K562 (cell line): ENCODE measurements around the gene PI4K2B. TPM values are rescaled to one million over a fixed set of nuclear protein-coding genes. Genes with fewer than 3 reads are reported as not detected.

Source experiments
- ATAC-seq: fragments of 200-7000 bp; cut with Tn5 transposase; 3 replicates; pipeline ENCODE4 v1.9.1; 2020; ENCODE audit warnings: moderate library complexity
- BruUV-seq: library from RNA; stranded (reverse); fragments of 400-500 nt; replicated peaks from 2 replicates; lab custom pipeline; 2021; lab: Mats Ljungman, UMichigan
- CTCF ChIA-PET: fragments of 300-600 bp; formaldehyde crosslinking; extraction: SDS; loops from one replicate; lab custom pipeline; 2021; ENCODE audit warnings: low intra/inter-chr PET ratio; lab: Yijun Ruan, JAX
- POLR2A ChIA-PET: fragments of 300-600, 350-650 bp; sonication (Branson Sonifier 250); formaldehyde crosslinking; extraction: SDS; loops from one replicate; lab custom pipeline; 2021; ENCODE audit warnings: antibody characterized with exemption, inconsistent platforms; lab: Yijun Ruan, JAX
- DNase-seq, 4 experiments: peaks; one replicate each; pipeline versions ENCODE4 v3.0.0 to v3.0.0-alpha.2; 2011 to 2018; ENCODE audit warnings: low spot score in 3 of 4, mixed read lengths in 3 of 4; ENCODE audit errors: extremely low read depth in 1 of 4
- FAIRE-seq: peaks from 2 replicates; lab custom pipeline; 2011; peaks lifted over from hg19 to GRCh38; lab: Jason Lieb, UNC
- H2AFZ ChIP-seq: 2 replicates; pipeline ENCODE4 v1.6.0; 2011; ENCODE audit warnings: low read depth, low read length, control low read depth, inconsistent platforms
- H3K27ac ChIP-seq: fragments of 200-600 bp; 3 replicates; pipeline ENCODE4 v1.8.0; 2011; ENCODE audit warnings: low read depth, mild to moderate bottlenecking, control low read depth, inconsistent platforms, low read length, moderate library complexity, mixed read lengths; ENCODE audit errors: extremely low read depth
- H3K27me3 ChIP-seq, 2 experiments: fragments of 300-600 bp in 1 of 2; 2 replicates in 1 of 2; 3 replicates in 1 of 2; pipeline versions ENCODE4 v1.6.0 to v1.8.0; 2011; ENCODE audit warnings: inconsistent platforms in 2 of 2, low read length in 2 of 2, mild to moderate bottlenecking in 1 of 2, mixed read lengths in 1 of 2, moderate library complexity in 1 of 2; ENCODE audit not compliant: control insufficient read depth in 2 of 2, insufficient read depth in 2 of 2
- H3K36me3 ChIP-seq: fragments of 300-600 bp; 3 replicates; pipeline ENCODE4 v1.8.0; 2011; ENCODE audit warnings: mild to moderate bottlenecking, low read length, inconsistent platforms; ENCODE audit not compliant: control insufficient read depth, insufficient read depth
- H3K4me1 ChIP-seq, 2 experiments: fragments of 200-600 bp in 1 of 2; replicated peaks in 1 of 2; 2 replicates in 1 of 2; 3 replicates in 1 of 2; pipeline versions ENCODE4 v1.5.1 to v1.8.0; 2011; ENCODE audit warnings: inconsistent platforms in 2 of 2, low read length in 2 of 2, mild to moderate bottlenecking in 1 of 2, mixed read lengths in 1 of 2, moderate library complexity in 1 of 2; ENCODE audit not compliant: control insufficient read depth in 2 of 2, insufficient read depth in 2 of 2
- H3K4me2 ChIP-seq: 2 replicates; pipeline ENCODE4 v1.6.1; 2011; ENCODE audit warnings: low read length, control low read depth, inconsistent platforms, mixed read lengths; ENCODE audit not compliant: insufficient read depth
- H3K4me3 ChIP-seq: fragments of 200-600 bp; sonication (generic), shearing (Covaris generic); 2 replicates; pipeline ENCODE4 v1.5.1; 2016; ENCODE audit warnings: control low read depth, inconsistent platforms
- H3K79me2 ChIP-seq: fragments of 200-600 bp; 3 replicates; pipeline ENCODE4 v1.8.0; 2011; ENCODE audit warnings: low read length, inconsistent platforms; ENCODE audit not compliant: control insufficient read depth, insufficient read depth
- H3K9ac ChIP-seq, 2 experiments: 2 replicates each; pipeline versions ENCODE4 v1.6.0 to v1.6.1; 2011; ENCODE audit warnings: low read depth in 2 of 2, low read length in 2 of 2, control low read depth in 1 of 2, inconsistent platforms in 1 of 2, mild to moderate bottlenecking in 1 of 2, mixed read lengths in 1 of 2; ENCODE audit not compliant: insufficient read depth in 1 of 2
- H3K9me1 ChIP-seq: one replicate; pipeline ENCODE4 v1.6.0; 2011; ENCODE audit warnings: inconsistent platforms, mild to moderate bottlenecking, low read length, moderate library complexity; ENCODE audit not compliant: control insufficient read depth, insufficient read depth
- H3K9me3 ChIP-seq: replicated peaks from 2 replicates; pipeline ENCODE4 v1.5.1; 2011; ENCODE audit warnings: low read depth, low read length, inconsistent platforms; ENCODE audit not compliant: control insufficient read depth, insufficient read depth
- H4K20me1 ChIP-seq: replicated peaks from 2 replicates; pipeline ENCODE4 v1.6.1; 2011; ENCODE audit warnings: low read length, inconsistent platforms, mixed read lengths; ENCODE audit not compliant: control insufficient read depth, insufficient read depth
- EGR1 ChIP-seq: fragments of 450-650 bp; conservative IDR thresholded peaks from 2 replicates; pipeline ENCODE4 v1.6.1; 2017; ENCODE audit warnings: mild to moderate bottlenecking
- ELF2 ChIP-seq: fragments of 250-450 bp; sonication (Bioruptor Pico); IDR thresholded peaks from 2 replicates; pipeline ENCODE4 v1.5.0; 2021; ENCODE audit warnings: mild to moderate bottlenecking
- GABPB2 ChIP-seq: fragments of 250-450 bp; sonication (Bioruptor Pico); conservative IDR thresholded peaks from 2 replicates; pipeline ENCODE4 v1.5.1; 2021; ENCODE audit warnings: mild to moderate bottlenecking
- HCFC1 ChIP-seq: IDR thresholded peaks from 2 replicates; pipeline ENCODE4 v1.6.1; 2012; ENCODE audit warnings: low read depth, low read length, improper control_type of control experiment
- NONO ChIP-seq, 2 experiments: fragments of 200-400 bp in 1 of 2; fragments of 450-650 bp in 1 of 2; formaldehyde crosslinking in 1 of 2; IDR thresholded peaks; 2 replicates each; pipeline ENCODE4 v1.6.1; 2017; ENCODE audit warnings: low read depth in 2 of 2, mild to moderate bottlenecking in 2 of 2, moderate library complexity in 2 of 2, low read length in 1 of 2
- NUFIP1 ChIP-seq: fragments of 450-650 bp; IDR thresholded peaks from 2 replicates; pipeline ENCODE4 v1.6.1; 2018; ENCODE audit not compliant: partially characterized antibody
- PATZ1 ChIP-seq: fragments of 250-450 bp; sonication (Bioruptor Pico); IDR thresholded peaks from 2 replicates; pipeline ENCODE4 v1.5.0; 2020; ENCODE audit warnings: mild to moderate bottlenecking, borderline replicate concordance
- RBM15 ChIP-seq: fragments of 200-400 bp; formaldehyde crosslinking; IDR thresholded peaks from 2 replicates; pipeline ENCODE4 v1.6.1; 2018; ENCODE audit warnings: mild to moderate bottlenecking, low read length, moderate library complexity; ENCODE audit not compliant: insufficient read depth
- SP1 ChIP-seq: sonication (generic); formaldehyde crosslinking; IDR thresholded peaks from 2 replicates; pipeline ENCODE4 v1.8.1; 2022; ENCODE audit warnings: mild to moderate bottlenecking, missing genetic modification reagents
- ZC3H11A ChIP-seq: IDR thresholded peaks from 2 replicates; pipeline ENCODE4 v1.6.1; 2012; ENCODE audit warnings: low read depth, low read length, improper control_type of control experiment
- ZKSCAN1 ChIP-seq: fragments of 150-350 bp; IDR thresholded peaks from 2 replicates; pipeline ENCODE4 v1.6.1; 2016; ENCODE audit warnings: low read depth, low read length
- ZNF511 ChIP-seq: sonication (generic); formaldehyde crosslinking; IDR thresholded peaks from 2 replicates; pipeline ENCODE4 v1.8.0; 2022; ENCODE audit warnings: mild to moderate bottlenecking, missing genetic modification reagents
- ZNF75A ChIP-seq: fragments of 450-650 bp; formaldehyde crosslinking; IDR thresholded peaks from 2 replicates; pipeline ENCODE4 v1.4.0; 2020; ENCODE audit warnings: mild to moderate bottlenecking
- WGBS: fragments of 100-300 bp; shearing (Covaris generic); methylation state at CpG from one replicate; pipeline ENCODE4 v1.1.6; 2016; ENCODE audit warnings: low coverage, mixed read lengths; ENCODE audit not compliant: insufficient coverage; ENCODE audit errors: missing lambda C conversion rate; 5-methylcytosine and 5-hydroxymethylcytosine counted together
- in situ Hi-C: fragments of 300-500 bp; cut with MboI; formaldehyde crosslinking; loops from 4 replicates; pipeline ENCODE4 v1.15.0; 2018; ENCODE audit warnings: inconsistent platforms, mixed read lengths
- intact Hi-C: fragments of 100-400 bp; cut with micrococcal nuclease; formaldehyde crosslinking; loops from 2 replicates; pipeline ENCODE4 v1.14.2; 2022
- polyA plus RNA-seq, 8 experiments: library from polyadenylated mRNA; depleted of rRNA in 4 of 8; stranded (reverse) in 5 of 8; unstranded in 3 of 8; fragments of >200 nt; fragmentation: Nextera tagmentation in 2 of 8; fragmentation: Illumina TruSeq in 1 of 8; extraction: Ambion mirVana in 2 of 8; extraction: Trizol in 1 of 8; gene quantifications; 2 replicates each; pipeline versions ENCODE4 v1.2.1 to v1.2.3, GENCODE V29; 2011 to 2014; ENCODE audit warnings: inconsistent platforms in 1 of 8, missing spikeins in 1 of 8
- total RNA-seq, 7 experiments: library from RNA; depleted of rRNA in 6 of 7; stranded (reverse); fragments of >200 nt in 6 of 7; fragmentation: Illumina TruSeq in 2 of 7; extraction: Trizol in 2 of 7; gene quantifications; 2 replicates each; pipeline versions ENCODE4 v1.2.1 to v1.2.3, GENCODE V29; 2011 to 2021; ENCODE audit warnings: low replicate concordance in 1 of 7

Gene PI4K2B
- total and polyA plus RNA-seq, 9 of the 15 experiments (the other 6 are each of a cell fraction or from before 2014, with no cell fraction given): 4.5 to 21.4 (median 16.5) TPM

GRCh38 chr4:25320336-25320735, 86.5 kb downstream of the PI4K2B start:
- Histone ChIP-seq H3K4me2 (no peak overlapping the region), H4K20me1 (no peaks in the 10 kb centered on the region), H3K4me1 (no peaks in the 10 kb centered on the region), H2AFZ (no peak overlapping the region), H3K9me3 (no peaks in the 10 kb centered on the region), H3K9me1 (no peaks in the 10 kb centered on the region), H3K4me3 (no peak overlapping the region), H3K27ac (no peak overlapping the region), H3K27me3 (no peaks in the 10 kb centered on the region), H3K79me2 (no peaks in the 10 kb centered on the region), H3K36me3 (peaks cover 50% of the 10 kb centered on the region), H3K9ac (no peak overlapping the region)
- POLR2A ChIA-PET: no interaction called here
- CTCF ChIA-PET: no interaction called here
- intact Hi-C loops: no loop called here
- DNase-seq (no peak), ATAC-seq (no peak), FAIRE-seq (no peak)
- 73% methylated on average over 2 of the region's 2 CpGs for WGBS
- BruUV-seq: no TSS peak
- TF ChIP-seq HCFC1 (no peak), ELF2 (CRISPR knock-in tag) (no peak), ZNF75A (CRISPR knock-in tag) (no peak), ZNF511 (CRISPR knock-in tag) (no peak), GABPB2 (CRISPR knock-in tag) (no peak), ZC3H11A (no peak), NUFIP1 (no peak), PATZ1 (CRISPR knock-in tag) (no peak), NONO (IDR thresholded peaks at IDR 0.05; ENCODE audit: low read depth in 2 of 2, low read length in 1 of 2) (no peak), RBM15 (no peak), EGR1 (no peak), SP1 (CRISPR knock-in tag) (no peak), ZKSCAN1 (no peak)
- in situ Hi-C loops: no loop called here
